ENCODE data around the gene G6PC3.
"Not testable (repeated sequence)": the region's sequence is repeated elsewhere in the genome, so short reads cannot be mapped to it uniquely, and the experiment has no call there.

The G6PC3 gene

GRCh38 chr17:44039829-44040635 is 30.5 kb upstream of the G6PC3 start:
- Mint-ChIP-seq H3K4me3 (no peak overlapping the region), H3K9me3 (no peaks in the 10 kb centered on the region), H3K4me1 (peaks cover 16% of the 10 kb centered on the region), H3K27ac (ENCODE audit: low read depth) (no peak overlapping the region), H3K27me3 (no peaks in the 10 kb centered on the region), H3K36me3 (ENCODE audit: insufficient read depth) (peaks cover 44% of the 10 kb centered on the region)
- DNase-seq (ENCODE audit: low spot score in 2 of 2) (no peak), ATAC-seq (replicated peaks; ENCODE audit: extremely low read depth, poor library complexity, severe bottlenecking) (no peak)

- Mint-ChIP-seq H3K27ac (ENCODE audit: low read depth) (peak overlapping the region; percentile 29), H3K36me3 (ENCODE audit: insufficient read depth) (peaks cover 33% of the 10 kb centered on the region), H3K4me3 (no peak overlapping the region), H3K9me3 (no peaks in the 10 kb centered on the region), H3K27me3 (no peaks in the 10 kb centered on the region), H3K4me1 (peaks cover 16% of the 10 kb centered on the region)
- no peak for DNase-seq (ENCODE audit: low spot score in 2 of 2)
- ATAC-seq (replicated peaks; ENCODE audit: extremely low read depth, poor library complexity, severe bottlenecking), result no peak
Measured at GRCh38 chr17:44043272-44043696, 27.3 kb upstream of the G6PC3 start.

- Mint-ChIP-seq H3K36me3 (ENCODE audit: insufficient read depth) (peaks cover 31% of the 10 kb centered on the region), H3K9me3 (no peaks in the 10 kb centered on the region), H3K27ac (ENCODE audit: low read depth) (no peak overlapping the region), H3K27me3 (no peaks in the 10 kb centered on the region), H3K4me1 (peaks cover 16% of the 10 kb centered on the region), H3K4me3 (no peak overlapping the region)
- ATAC-seq (replicated peaks; ENCODE audit: extremely low read depth, poor library complexity, severe bottlenecking) (no peak), DNase-seq (ENCODE audit: low spot score in 2 of 2) (no peak)
Measured at GRCh38 chr17:44044071-44044470, 26.5 kb upstream of the G6PC3 start.

- H3K27ac Mint-ChIP-seq (ENCODE audit: low read depth), result no peak overlapping the region
Measured at GRCh38 chr17:44045486-44045885, 25.0 kb upstream of the G6PC3 start.

GRCh38 chr17:44046893-44047292 is 23.6 kb upstream of the G6PC3 start:
- not testable (repeated sequence) for H3K4me3 Mint-ChIP-seq; H3K9me3 Mint-ChIP-seq; H3K27ac Mint-ChIP-seq (ENCODE audit: low read depth); DNase-seq (ENCODE audit: low spot score in 2 of 2); H3K27me3 Mint-ChIP-seq; H3K4me1 Mint-ChIP-seq; ATAC-seq (replicated peaks; ENCODE audit: extremely low read depth, poor library complexity, severe bottlenecking)
- H3K36me3 Mint-ChIP-seq (ENCODE audit: insufficient read depth), result peaks cover 34% of the 10 kb centered on the region

More at GRCh38 chr17:44045486-44045885, 25.0 kb upstream of the G6PC3 start:
- Mint-ChIP-seq H3K4me3 (no peak overlapping the region), H3K4me1 (peaks cover 16% of the 10 kb centered on the region), H3K36me3 (ENCODE audit: insufficient read depth) (peaks cover 23% of the 10 kb centered on the region), H3K27me3 (no peaks in the 10 kb centered on the region), H3K9me3 (no peaks in the 10 kb centered on the region)
- no peak for ATAC-seq (replicated peaks; ENCODE audit: extremely low read depth, poor library complexity, severe bottlenecking)
- no peak for DNase-seq (ENCODE audit: low spot score in 2 of 2)

GRCh38 chr17:44049294-44050060 is 21.1 kb upstream of the G6PC3 start:
- H3K27me3 Mint-ChIP-seq, result no peaks in the 10 kb centered on the region
- ATAC-seq (replicated peaks; ENCODE audit: extremely low read depth, poor library complexity, severe bottlenecking) (no peak), DNase-seq (ENCODE audit: low spot score in 2 of 2) (no peak)
- H3K9me3 Mint-ChIP-seq, result no peaks in the 10 kb centered on the region
- H3K36me3 Mint-ChIP-seq (ENCODE audit: insufficient read depth), result peaks cover 50% of the 10 kb centered on the region
- H3K4me3 Mint-ChIP-seq, result no peak overlapping the region
- peaks cover 18% of the 10 kb centered on the region for H3K4me1 Mint-ChIP-seq
- H3K27ac Mint-ChIP-seq (ENCODE audit: low read depth), result no peak overlapping the region

- DNase-seq (ENCODE audit: low spot score in 2 of 2) (no peak), ATAC-seq (replicated peaks; ENCODE audit: extremely low read depth, poor library complexity, severe bottlenecking) (no peak)
- Mint-ChIP-seq H3K4me3 (no peak overlapping the region), H3K27me3 (no peaks in the 10 kb centered on the region), H3K36me3 (ENCODE audit: insufficient read depth) (peaks cover 46% of the 10 kb centered on the region), H3K27ac (ENCODE audit: low read depth) (peak overlapping the region; percentile 11), H3K9me3 (no peaks in the 10 kb centered on the region), H3K4me1 (peaks cover 21% of the 10 kb centered on the region)
Measured at GRCh38 chr17:44053125-44053872, 17.2 kb upstream of the G6PC3 start.

- no peak overlapping the region for H3K27ac Mint-ChIP-seq (ENCODE audit: low read depth)
- no peaks in the 10 kb centered on the region for H3K27me3 Mint-ChIP-seq
- no peaks in the 10 kb centered on the region for H3K9me3 Mint-ChIP-seq
- ATAC-seq (replicated peaks; ENCODE audit: extremely low read depth, poor library complexity, severe bottlenecking), result no peak
- peaks cover 32% of the 10 kb centered on the region for H3K36me3 Mint-ChIP-seq (ENCODE audit: insufficient read depth)
- H3K4me3 Mint-ChIP-seq, result no peak overlapping the region
- DNase-seq (ENCODE audit: low spot score in 2 of 2), result no peak
- H3K4me1 Mint-ChIP-seq, result peaks cover 39% of the 10 kb centered on the region
Measured at GRCh38 chr17:44059101-44059892, 11.2 kb upstream of the G6PC3 start.

- ATAC-seq (replicated peaks; ENCODE audit: extremely low read depth, poor library complexity, severe bottlenecking), result no peak
- Mint-ChIP-seq H3K9me3 (no peaks in the 10 kb centered on the region), H3K27ac (ENCODE audit: low read depth) (no peak overlapping the region), H3K4me3 (no peak overlapping the region), H3K36me3 (ENCODE audit: insufficient read depth) (peaks cover 29% of the 10 kb centered on the region), H3K27me3 (no peaks in the 10 kb centered on the region), H3K4me1 (peaks cover 45% of the 10 kb centered on the region)
- no peak for DNase-seq (ENCODE audit: low spot score in 2 of 2)
Measured at GRCh38 chr17:44061446-44061845, 9.1 kb upstream of the G6PC3 start.

- no peak overlapping the region for H3K27ac Mint-ChIP-seq (ENCODE audit: low read depth)
- no peaks in the 10 kb centered on the region for H3K27me3 Mint-ChIP-seq
- no peak overlapping the region for H3K4me3 Mint-ChIP-seq
- peaks cover 50% of the 10 kb centered on the region for H3K4me1 Mint-ChIP-seq
- H3K36me3 Mint-ChIP-seq (ENCODE audit: insufficient read depth), result peaks cover 29% of the 10 kb centered on the region
- DNase-seq (ENCODE audit: low spot score in 2 of 2), result no peak
- no peak for ATAC-seq (replicated peaks; ENCODE audit: extremely low read depth, poor library complexity, severe bottlenecking)
- H3K9me3 Mint-ChIP-seq, result no peaks in the 10 kb centered on the region
Measured at GRCh38 chr17:44062871-44063270, 7.7 kb upstream of the G6PC3 start.

GRCh38 chr17:44063704-44064639 is 6.6 kb upstream of the G6PC3 start:
- H3K4me1 Mint-ChIP-seq, result peaks cover 45% of the 10 kb centered on the region
- DNase-seq (ENCODE audit: low spot score in 2 of 2) (no peak), ATAC-seq (replicated peaks; ENCODE audit: extremely low read depth, poor library complexity, severe bottlenecking) (no peak)
- peaks cover 24% of the 10 kb centered on the region for H3K36me3 Mint-ChIP-seq (ENCODE audit: insufficient read depth)
- no peaks in the 10 kb centered on the region for H3K9me3 Mint-ChIP-seq
- H3K27me3 Mint-ChIP-seq, result no peaks in the 10 kb centered on the region
- H3K27ac Mint-ChIP-seq (ENCODE audit: low read depth), result no peak overlapping the region
- no peak overlapping the region for H3K4me3 Mint-ChIP-seq

Measured in central memory CD8-positive, alpha-beta T cell (primary cell).